Astrocyte (in vitro differentiated cells and primary cell): ENCODE results near the gene SMAP2. TPM values are rescaled to one million over a fixed set of nuclear protein-coding genes. Genes with fewer than 3 reads are reported as not detected.

ENCODE experiments used
- DNase-seq: peaks from one replicate; pipeline ENCODE4 v3.0.0-alpha.2; 2010; ENCODE audit warnings: low read depth
- FAIRE-seq: peaks from 2 replicates; lab custom pipeline; 2011; peaks lifted over from hg19 to GRCh38; lab: Jason Lieb, UNC
- H2AFZ ChIP-seq: 2 replicates; pipeline ENCODE4 v1.6.0; 2012; ENCODE audit warnings: low read depth, low read length, inconsistent platforms
- H3K27ac ChIP-seq: 2 replicates; pipeline ENCODE4 v1.5.1; 2011; ENCODE audit warnings: low read depth, low read length, inconsistent platforms
- H3K27me3 ChIP-seq: 2 replicates; pipeline ENCODE4 v1.6.0; 2011; ENCODE audit warnings: low read length, inconsistent platforms; ENCODE audit not compliant: insufficient read depth
- H3K36me3 ChIP-seq: 2 replicates; pipeline ENCODE4 v1.5.1; 2011; ENCODE audit warnings: low read length, inconsistent platforms; ENCODE audit not compliant: insufficient read depth
- H3K4me1 ChIP-seq: 2 replicates; pipeline ENCODE4 v1.5.1; 2011; ENCODE audit warnings: low read length, inconsistent platforms; ENCODE audit not compliant: insufficient read depth
- H3K4me2 ChIP-seq: 2 replicates; pipeline ENCODE4 v1.6.0; 2012; ENCODE audit warnings: low read length, inconsistent platforms
- H3K4me3 ChIP-seq: 2 replicates; pipeline ENCODE4 v1.5.1; 2011; ENCODE audit warnings: low read depth, mild to moderate bottlenecking, low read length, inconsistent platforms; ENCODE audit not compliant: insufficient read depth
- H3K79me2 ChIP-seq: 2 replicates; pipeline ENCODE4 v1.6.0; 2012; ENCODE audit warnings: mild to moderate bottlenecking, low read length, inconsistent platforms; ENCODE audit not compliant: insufficient read depth
- H3K9ac ChIP-seq: 2 replicates; pipeline ENCODE4 v1.6.0; 2012; ENCODE audit warnings: mild to moderate bottlenecking, low read length, inconsistent platforms
- H3K9me3 ChIP-seq: 2 replicates; pipeline ENCODE4 v1.5.1; 2012; ENCODE audit warnings: low read depth, mild to moderate bottlenecking, low read length, inconsistent platforms; ENCODE audit not compliant: insufficient read depth
- H4K20me1 ChIP-seq: 2 replicates; pipeline ENCODE4 v1.6.0; 2012; ENCODE audit warnings: low read length, inconsistent platforms; ENCODE audit not compliant: insufficient read depth
- H3K27ac Mint-ChIP-seq: one replicate; pipeline ENCODE4 v1.8.0; 2021; ENCODE audit warnings: mild to moderate bottlenecking, mixed read lengths; ENCODE audit not compliant: unreplicated experiment
- H3K27me3 Mint-ChIP-seq: one replicate; pipeline ENCODE4 v1.8.0; 2021; ENCODE audit warnings: low read depth, mixed read lengths; ENCODE audit not compliant: unreplicated experiment
- H3K36me3 Mint-ChIP-seq: one replicate; pipeline ENCODE4 v1.8.0; 2021; ENCODE audit warnings: low read depth, mixed read lengths; ENCODE audit not compliant: unreplicated experiment
- H3K4me1 Mint-ChIP-seq: one replicate; pipeline ENCODE4 v1.8.0; 2021; ENCODE audit warnings: low read depth, mixed read lengths; ENCODE audit not compliant: unreplicated experiment
- H3K4me3 Mint-ChIP-seq: one replicate; pipeline ENCODE4 v1.8.0; 2021; ENCODE audit warnings: mild to moderate bottlenecking, moderate library complexity, mixed read lengths; ENCODE audit not compliant: unreplicated experiment
- H3K9me3 Mint-ChIP-seq: one replicate; pipeline ENCODE4 v1.8.0; 2021; ENCODE audit warnings: mild to moderate bottlenecking, mixed read lengths; ENCODE audit not compliant: unreplicated experiment
- CTCF ChIP-seq: IDR thresholded peaks from 2 replicates; pipeline ENCODE4 v1.5.1; 2011; ENCODE audit warnings: low read depth, mild to moderate bottlenecking, inconsistent platforms, low read length, moderate library complexity; ENCODE audit not compliant: insufficient read depth
- EZH2 ChIP-seq: IDR thresholded peaks from 2 replicates; pipeline ENCODE4 v1.6.1; 2012; ENCODE audit warnings: mild to moderate bottlenecking, low read length, inconsistent platforms; ENCODE audit not compliant: insufficient read depth
- total RNA-seq: library from RNA; stranded (reverse); gene quantifications from 2 replicates; pipeline ENCODE4 v1.2.1, GENCODE V29; 2021

The SMAP2 gene
- total RNA-seq, 1 donor from 2014 or later, result 16.8 TPM

- Mint-ChIP-seq H3K27ac (no peak overlapping the region), H3K9me3 (peaks cover 17% of the 10 kb centered on the region), H3K4me3 (no peak overlapping the region), H3K36me3 (no peaks in the 10 kb centered on the region), H3K27me3 (peaks cover 2% of the 10 kb centered on the region), H3K4me1 (no peaks in the 10 kb centered on the region)
- FAIRE-seq (no peak), DNase-seq (no peak)
- H3K27ac ChIP-seq, result no peak overlapping the region
- H4K20me1 ChIP-seq, result no peaks in the 10 kb centered on the region
- H3K4me1 ChIP-seq, result no peaks in the 10 kb centered on the region
- H3K9ac ChIP-seq, result no peak overlapping the region
- TF ChIP-seq EZH2, result no peak
- TF ChIP-seq CTCF, result no peak
- no peaks in the 10 kb centered on the region for H3K36me3 ChIP-seq
- H3K79me2 ChIP-seq, result no peaks in the 10 kb centered on the region
- H3K4me2 ChIP-seq, result no peak overlapping the region
- no peak overlapping the region for H2AFZ ChIP-seq
- no peaks in the 10 kb centered on the region for H3K27me3 ChIP-seq
- H3K9me3 ChIP-seq, result peaks cover 3% of the 10 kb centered on the region
- no peak overlapping the region for H3K4me3 ChIP-seq
Observed at GRCh38 chr1:40362199-40362598, 11.3 kb upstream of the SMAP2 start.

DNA sequence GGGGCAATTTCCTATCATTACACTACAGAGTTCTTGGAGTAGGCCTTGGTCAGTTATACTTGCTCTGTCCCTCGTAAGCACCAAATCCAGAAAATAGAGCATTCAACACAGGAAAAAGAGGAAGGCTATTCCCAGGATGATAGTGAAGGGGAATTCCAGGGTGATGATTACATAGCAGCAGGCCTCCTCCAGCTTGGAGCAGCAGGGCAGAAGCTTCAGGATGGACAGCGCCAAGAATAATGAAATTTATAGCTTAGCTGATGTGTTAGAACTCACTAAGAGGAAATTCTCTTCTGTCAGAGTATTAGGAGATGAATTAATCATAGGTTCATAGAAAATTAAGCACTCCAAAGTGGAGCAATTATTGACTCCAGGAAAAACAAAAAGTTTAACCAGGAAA, 10.8 kb upstream of the SMAP2 start:
- Mint-ChIP-seq H3K27me3 (peaks cover 2% of the 10 kb centered on the region), H3K4me3 (no peak overlapping the region), H3K27ac (no peak overlapping the region), H3K9me3 (peaks cover 13% of the 10 kb centered on the region), H3K36me3 (no peaks in the 10 kb centered on the region), H3K4me1 (no peaks in the 10 kb centered on the region)
- Histone ChIP-seq H2AFZ (no peak overlapping the region), H4K20me1 (no peaks in the 10 kb centered on the region), H3K9ac (no peak overlapping the region), H3K4me3 (no peak overlapping the region), H3K9me3 (peaks cover 3% of the 10 kb centered on the region), H3K4me2 (no peak overlapping the region), H3K4me1 (no peaks in the 10 kb centered on the region), H3K79me2 (no peaks in the 10 kb centered on the region), H3K27ac (no peak overlapping the region), H3K36me3 (no peaks in the 10 kb centered on the region), H3K27me3 (no peaks in the 10 kb centered on the region)
- DNase-seq, result peak; percentile 41
- TF ChIP-seq CTCF, result no peak
- no peak for TF ChIP-seq EZH2
- FAIRE-seq, result no peak

- no peak for FAIRE-seq
- Histone ChIP-seq H3K4me2 (no peak overlapping the region), H4K20me1 (no peaks in the 10 kb centered on the region), H3K27ac (no peak overlapping the region), H3K4me1 (no peaks in the 10 kb centered on the region), H3K9ac (no peak overlapping the region), H3K79me2 (no peaks in the 10 kb centered on the region), H3K36me3 (no peaks in the 10 kb centered on the region), H3K4me3 (no peak overlapping the region), H3K27me3 (no peaks in the 10 kb centered on the region), H3K9me3 (no peaks in the 10 kb centered on the region), H2AFZ (no peak overlapping the region)
- no peak for TF ChIP-seq EZH2
- peak; percentile 5 for TF ChIP-seq CTCF
- DNase-seq, result no peak
- Mint-ChIP-seq H3K4me1 (no peaks in the 10 kb centered on the region), H3K4me3 (no peak overlapping the region), H3K27ac (no peak overlapping the region), H3K36me3 (no peaks in the 10 kb centered on the region), H3K27me3 (peaks cover 2% of the 10 kb centered on the region), H3K9me3 (peaks cover 8% of the 10 kb centered on the region)
Observed at GRCh38 chr1:40363721-40364120, 9.8 kb upstream of the SMAP2 start.
